Measurements from ENCODE around the gene PRTFDC1. TPM values are rescaled to one million over a fixed set of nuclear protein-coding genes. Genes with fewer than 3 reads are reported as not detected.

Gene PRTFDC1
- total and polyA plus RNA-seq, 2 of the 8 experiments (the other 6 are each of a cell fraction or from before 2014, with no cell fraction given): 5.9 to 6.6 TPM

GRCh38 chr10:24968349-24968748 is 15.9 kb upstream of the PRTFDC1 start (continued):
- TF ChIP-seq CHD7 (IDR thresholded peaks at IDR 0.05; ENCODE audit: insufficient replicate concordance, low read length) (no peak), KDM4A (IDR thresholded peaks at IDR 0.05; ENCODE audit: low read depth, low read length, severe bottlenecking) (no peak), NANOG (IDR thresholded peaks at IDR 0.05; ENCODE audit: insufficient read depth, low read depth, low read length, poor library complexity, severe bottlenecking) (no peak), MAX (IDR thresholded peaks at IDR 0.05) (no peak), FOSL1 (IDR thresholded peaks at IDR 0.05; ENCODE audit: insufficient read depth, low read depth, low read length) (no peak)

All from H1 (cell line).